ENCODE data around the gene GPR34. TPM values are rescaled to one million over a fixed set of nuclear protein-coding genes. Genes with fewer than 3 reads are reported as not detected.

Gene GPR34
- total and polyA plus RNA-seq, 2 donors (not counting 1 experiment from before 2014, with no cell fraction given), result 0.21 TPM; not detected in 1

DNA sequence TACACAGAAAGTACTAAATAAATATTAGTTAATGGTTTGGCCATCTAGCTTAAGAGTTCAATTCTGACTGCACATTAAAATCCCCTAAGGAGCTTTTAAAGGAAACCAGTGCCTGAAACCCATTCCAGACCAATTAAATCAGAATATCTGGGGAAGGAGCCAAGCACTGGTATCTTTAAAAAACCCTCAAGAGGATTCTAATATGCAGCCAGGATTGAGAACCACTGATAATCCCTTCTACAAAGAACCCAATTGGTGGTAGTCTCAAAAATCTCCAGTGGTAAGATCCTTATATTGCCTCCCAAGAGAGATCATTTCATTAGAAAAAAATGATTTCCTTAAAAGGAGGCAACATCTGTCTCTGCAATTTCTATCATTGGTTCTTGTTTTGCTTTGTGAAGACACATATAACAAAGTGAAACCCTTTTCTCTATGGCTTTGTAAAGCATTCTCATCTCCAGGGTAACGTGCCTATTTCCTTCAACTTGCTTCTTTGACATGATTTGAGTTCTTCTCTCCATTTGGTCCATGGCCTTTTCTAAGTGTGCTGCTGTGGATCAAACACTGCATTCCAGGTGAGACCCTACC, 3.5 kb downstream of the GPR34 start:
- intact Hi-C loops (cut with micrococcal nuclease), result no loop called here
- peak overlapping the region; percentile 50 for H3K4me3 Mint-ChIP-seq

DNA sequence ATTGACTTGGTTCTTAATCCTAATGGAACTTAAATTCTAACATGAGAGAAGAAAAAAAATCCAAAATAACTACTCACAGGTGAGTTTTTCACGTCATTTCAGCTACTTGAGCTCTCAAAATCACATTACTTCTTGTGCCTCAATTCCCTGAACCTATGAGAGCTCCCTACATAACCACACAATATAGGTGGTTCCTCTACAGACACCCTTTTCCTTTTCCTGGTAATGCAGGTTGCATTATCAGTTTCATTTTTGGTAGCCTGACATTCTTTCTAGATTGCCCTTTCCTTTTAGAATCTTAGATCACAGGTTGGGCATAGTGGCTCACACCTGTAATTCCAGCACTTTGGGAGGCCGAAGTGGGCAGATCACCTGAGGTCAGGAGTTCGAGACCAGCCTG, 4.3 kb downstream of the GPR34 start:
- no peak overlapping the region for H3K27ac ChIP-seq (ENCODE audit: low read length in 2 of 2)
- intact Hi-C loops (cut with micrococcal nuclease), result no loop called here
- H3K4me1 Mint-ChIP-seq, result peaks cover 33% of the 10 kb centered on the region
- TF ChIP-seq EZH2 (IDR thresholded peaks at IDR 0.05; ENCODE audit: borderline replicate concordance, insufficient read depth, low read depth, low read length, poor library complexity, severe bottlenecking), result no peak
- TF ChIP-seq, protein P1, sequence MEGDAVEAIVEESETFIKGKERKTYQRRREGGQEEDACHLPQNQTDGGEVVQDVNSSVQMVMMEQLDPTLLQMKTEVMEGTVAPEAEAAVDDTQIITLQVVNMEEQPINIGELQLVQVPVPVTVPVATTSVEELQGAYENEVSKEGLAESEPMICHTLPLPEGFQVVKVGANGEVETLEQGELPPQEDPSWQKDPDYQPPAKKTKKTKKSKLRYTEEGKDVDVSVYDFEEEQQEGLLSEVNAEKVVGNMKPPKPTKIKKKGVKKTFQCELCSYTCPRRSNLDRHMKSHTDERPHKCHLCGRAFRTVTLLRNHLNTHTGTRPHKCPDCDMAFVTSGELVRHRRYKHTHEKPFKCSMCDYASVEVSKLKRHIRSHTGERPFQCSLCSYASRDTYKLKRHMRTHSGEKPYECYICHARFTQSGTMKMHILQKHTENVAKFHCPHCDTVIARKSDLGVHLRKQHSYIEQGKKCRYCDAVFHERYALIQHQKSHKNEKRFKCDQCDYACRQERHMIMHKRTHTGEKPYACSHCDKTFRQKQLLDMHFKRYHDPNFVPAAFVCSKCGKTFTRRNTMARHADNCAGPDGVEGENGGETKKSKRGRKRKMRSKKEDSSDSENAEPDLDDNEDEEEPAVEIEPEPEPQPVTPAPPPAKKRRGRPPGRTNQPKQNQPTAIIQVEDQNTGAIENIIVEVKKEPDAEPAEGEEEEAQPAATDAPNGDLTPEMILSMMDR (IDR thresholded peaks at IDR 0.05), result no peak
- no peak overlapping the region for H2AFZ ChIP-seq (ENCODE audit: insufficient read depth, low read depth, low read length, poor library complexity, severe bottlenecking)
- no peaks in the 10 kb centered on the region for H3K79me2 ChIP-seq (ENCODE audit: control insufficient read depth, insufficient read depth, low read length)
- no peaks in the 10 kb centered on the region for H4K20me1 ChIP-seq (ENCODE audit: control insufficient read depth, insufficient read depth, low read length, poor library complexity, severe bottlenecking)
- H3K9me3 ChIP-seq (ENCODE audit: control extremely low read depth in 1 of 3, control insufficient read depth in 2 of 3, insufficient read depth in 1 of 3, low read length in 2 of 3), result no peaks in the 10 kb centered on the region
- no peaks in the 10 kb centered on the region for H3K27me3 Mint-ChIP-seq
- no peak overlapping the region for H3K27ac Mint-ChIP-seq
- ChIA-PET CTCF (no interaction called here), POLR2A (no interaction called here)
- no peaks in the 10 kb centered on the region for H3K27me3 ChIP-seq (replicated peaks in 1 of 4; ENCODE audit: control extremely low read depth in 1 of 4, control insufficient read depth in 3 of 4, insufficient read depth in 4 of 4, low read length in 3 of 4)
- no peak overlapping the region for H3K9ac ChIP-seq (ENCODE audit: low read length)
- H3K36me3 ChIP-seq (replicated peaks in 1 of 2; ENCODE audit: control extremely low read depth in 1 of 2, control insufficient read depth in 1 of 2, extremely low read depth in 1 of 2, insufficient read depth in 2 of 2, low read length in 1 of 2), result no peaks in the 10 kb centered on the region
- ATAC-seq (ENCODE audit: low read depth) (no peak), DNase-seq (no peak)
- peak overlapping the region; percentile 32 for H3K4me3 Mint-ChIP-seq
- no peaks in the 10 kb centered on the region for H3K9me3 Mint-ChIP-seq (ENCODE audit: insufficient read depth)
- no CpG with 5 or more reads among the region's 3 CpGs for WGBS (ENCODE audit: insufficient coverage)
- H3K4me1 ChIP-seq (ENCODE audit: control insufficient read depth in 2 of 2, insufficient read depth in 2 of 2, low read length in 2 of 2), result peaks cover 14 to 19% of the 10 kb centered on the region in 2 donors
- no peak overlapping the region for H3K4me2 ChIP-seq (replicated peaks; ENCODE audit: low read depth, low read length, poor library complexity, severe bottlenecking)
- no peak overlapping the region for H3K4me3 ChIP-seq (ENCODE audit: control extremely low read depth in 1 of 5, extremely low read depth in 1 of 5, insufficient read depth in 1 of 5, low read depth in 2 of 5, low read length in 4 of 5)

More for the DNA sequence above, 3.5 kb downstream of the GPR34 start:
- ATAC-seq (ENCODE audit: low read depth), result no peak
- DNase-seq, result no peak
- H2AFZ ChIP-seq (ENCODE audit: insufficient read depth, low read depth, low read length, poor library complexity, severe bottlenecking), result no peak overlapping the region
- H3K79me2 ChIP-seq (ENCODE audit: control insufficient read depth, insufficient read depth, low read length), result no peaks in the 10 kb centered on the region
- peaks cover 18 to 25% of the 10 kb centered on the region in 2 donors for H3K4me1 ChIP-seq (ENCODE audit: control insufficient read depth in 2 of 2, insufficient read depth in 2 of 2, low read length in 2 of 2)
- no peak overlapping the region for H3K4me2 ChIP-seq (replicated peaks; ENCODE audit: low read depth, low read length, poor library complexity, severe bottlenecking)
- peaks cover 35% of the 10 kb centered on the region for H3K4me1 Mint-ChIP-seq
- H3K27me3 ChIP-seq (replicated peaks in 1 of 4; ENCODE audit: control extremely low read depth in 1 of 4, control insufficient read depth in 3 of 4, insufficient read depth in 4 of 4, low read length in 3 of 4), result no peaks in the 10 kb centered on the region
- WGBS (ENCODE audit: insufficient coverage), result no CpG with 5 or more reads among the region's 1 CpG
- H4K20me1 ChIP-seq (ENCODE audit: control insufficient read depth, insufficient read depth, low read length, poor library complexity, severe bottlenecking), result no peaks in the 10 kb centered on the region
- no peak overlapping the region for H3K4me3 ChIP-seq (ENCODE audit: control extremely low read depth in 1 of 5, extremely low read depth in 1 of 5, insufficient read depth in 1 of 5, low read depth in 2 of 5, low read length in 4 of 5)
- peak overlapping the region; percentile 70 for H3K27ac Mint-ChIP-seq
- ChIA-PET CTCF (no interaction called here), POLR2A (no interaction called here)
- no peaks in the 10 kb centered on the region for H3K36me3 ChIP-seq (replicated peaks in 1 of 2; ENCODE audit: control extremely low read depth in 1 of 2, control insufficient read depth in 1 of 2, extremely low read depth in 1 of 2, insufficient read depth in 2 of 2, low read length in 1 of 2)
- H3K9me3 ChIP-seq (ENCODE audit: control extremely low read depth in 1 of 3, control insufficient read depth in 2 of 3, insufficient read depth in 1 of 3, low read length in 2 of 3), result no peaks in the 10 kb centered on the region
- H3K9ac ChIP-seq (ENCODE audit: low read length), result no peak overlapping the region
- no peaks in the 10 kb centered on the region for H3K27me3 Mint-ChIP-seq
- no peak overlapping the region for H3K27ac ChIP-seq (ENCODE audit: low read length in 2 of 2)
- H3K9me3 Mint-ChIP-seq (ENCODE audit: insufficient read depth), result no peaks in the 10 kb centered on the region
- TF ChIP-seq, protein P1 (IDR thresholded peaks at IDR 0.05), result no peak
- TF ChIP-seq EZH2 (IDR thresholded peaks at IDR 0.05; ENCODE audit: borderline replicate concordance, insufficient read depth, low read depth, low read length, poor library complexity, severe bottlenecking), result no peak

Measured in B cell (primary cell).